ENCODE data around the gene XRN1. TPM values are rescaled to one million over a fixed set of nuclear protein-coding genes. Genes with fewer than 3 reads are reported as not detected.
"Not testable (repeated sequence)": the region's sequence is repeated elsewhere in the genome, so short reads cannot be mapped to it uniquely, and the experiment has no call there.

XRN1 gene
- total RNA-seq = 13.9 TPM
- long read RNA-seq, partial matches to known transcripts = 0 of 1 reads
- long read RNA-seq, other reads (novel, unspliced or antisense) = 1 of 1 reads

- intact Hi-C loops (cut with DNase I) = no loop called here
- DNase-seq (peak; percentile 98), ATAC-seq (ENCODE audit: poor library complexity) (peak; percentile 99)
Observed at GRCh38 chr3:142447852-142448823, at the start of gene XRN1. Gene XRN1, minus strand, starts transcription at chr3:142448037. Its CDS starts 93 bp downstream, at chr3:142447944.

GRCh38 chr3:142495103-142495502, 47.3 kb upstream of the XRN1 start:
- intact Hi-C loops (cut with DNase I) = no loop called here
- no peak for ATAC-seq (ENCODE audit: poor library complexity)

GRCh38 chr3:142492184-142492583, 44.3 kb upstream of the XRN1 start:
- DNase-seq = no peak
- no peak for ATAC-seq (ENCODE audit: poor library complexity)
- intact Hi-C loops (cut with DNase I) = no loop called here

More at GRCh38 chr3:142495103-142495502, 47.3 kb upstream of the XRN1 start:
- no peak for DNase-seq

GRCh38 chr3:142489572-142490323, 41.9 kb upstream of the XRN1 start:
- intact Hi-C loops (cut with DNase I) = no loop called here
- DNase-seq = no peak
- ATAC-seq (ENCODE audit: poor library complexity) = no peak

- ATAC-seq (ENCODE audit: poor library complexity) (no peak), DNase-seq (no peak)
- intact Hi-C loops (cut with DNase I) = no loop called here
Observed at GRCh38 chr3:142484912-142485435, 37.1 kb upstream of the XRN1 start.

- intact Hi-C loops (cut with DNase I) = no loop called here
- DNase-seq = no peak
- no peak for ATAC-seq (ENCODE audit: poor library complexity)
Observed at GRCh38 chr3:142481196-142481595, 33.4 kb upstream of the XRN1 start.

GRCh38 chr3:142470826-142471225, 23.0 kb upstream of the XRN1 start:
- ATAC-seq (ENCODE audit: poor library complexity) = no peak
- intact Hi-C loops (cut with DNase I) = no loop called here
- DNase-seq = no peak

GRCh38 chr3:142468456-142468855, 20.6 kb upstream of the XRN1 start:
- intact Hi-C loops (cut with DNase I) = no loop called here
- ATAC-seq (ENCODE audit: poor library complexity) (no peak), DNase-seq (no peak)

GRCh38 chr3:142467768-142468167, 19.9 kb upstream of the XRN1 start:
- intact Hi-C loops (cut with DNase I) = no loop called here
- DNase-seq = no peak
- ATAC-seq (ENCODE audit: poor library complexity) = no peak

- no peak for ATAC-seq (ENCODE audit: poor library complexity)
Observed at GRCh38 chr3:142460689-142461088, 12.9 kb upstream of the XRN1 start.

GRCh38 chr3:142459929-142460328, 12.1 kb upstream of the XRN1 start:
- DNase-seq (no peak), ATAC-seq (ENCODE audit: poor library complexity) (no peak)
- intact Hi-C loops (cut with DNase I) = no loop called here

More at GRCh38 chr3:142460689-142461088, 12.9 kb upstream of the XRN1 start:
- DNase-seq = no peak
- intact Hi-C loops (cut with DNase I) = no loop called here

GRCh38 chr3:142459096-142459495, 11.3 kb upstream of the XRN1 start:
- ATAC-seq (ENCODE audit: poor library complexity) (no peak), DNase-seq (no peak)
- intact Hi-C loops (cut with DNase I) = no loop called here

GRCh38 chr3:142450881-142451280, 3.0 kb upstream of the XRN1 start:
- ATAC-seq (ENCODE audit: poor library complexity) (no peak), DNase-seq (no peak)
- intact Hi-C loops (cut with DNase I) = no loop called here

GRCh38 chr3:142450189-142450588, 2.4 kb upstream of the XRN1 start:
- ATAC-seq (ENCODE audit: poor library complexity) (no peak), DNase-seq (no peak)
- intact Hi-C loops (cut with DNase I) = no loop called here

GRCh38 chr3:142447301-142447851, 461 bp downstream of the XRN1 start:
- DNase-seq (peak; percentile 57), ATAC-seq (ENCODE audit: poor library complexity) (peak; percentile 63)
- intact Hi-C loops (cut with DNase I) = no loop called here

- ATAC-seq (ENCODE audit: poor library complexity) (no peak), DNase-seq (no peak)
- intact Hi-C loops (cut with DNase I) = no loop called here
Observed at GRCh38 chr3:142445816-142446254, 2.0 kb downstream of the XRN1 start.

GRCh38 chr3:142444343-142444742, 3.5 kb downstream of the XRN1 start:
- ATAC-seq (ENCODE audit: poor library complexity) (no peak), DNase-seq (no peak)
- intact Hi-C loops (cut with DNase I) = no loop called here

GRCh38 chr3:142443060-142443459, 4.8 kb downstream of the XRN1 start:
- intact Hi-C loops (cut with DNase I); DNase-seq; ATAC-seq (ENCODE audit: poor library complexity): not testable (repeated sequence)
